Stimulated activated CD4-positive, alpha-beta T cell treated with anti-CD3 and anti-CD28 coated beads, Interleukin-2, amount 100 ng/mL, for 48 hours (primary cell): ENCODE measurements around the gene HIBADH.

Experiments used
- DNase-seq, 2 donors: peaks; one replicate each; pipeline ENCODE4 v3.0.0-alpha.2; 2020

Gene HIBADH

DNA sequence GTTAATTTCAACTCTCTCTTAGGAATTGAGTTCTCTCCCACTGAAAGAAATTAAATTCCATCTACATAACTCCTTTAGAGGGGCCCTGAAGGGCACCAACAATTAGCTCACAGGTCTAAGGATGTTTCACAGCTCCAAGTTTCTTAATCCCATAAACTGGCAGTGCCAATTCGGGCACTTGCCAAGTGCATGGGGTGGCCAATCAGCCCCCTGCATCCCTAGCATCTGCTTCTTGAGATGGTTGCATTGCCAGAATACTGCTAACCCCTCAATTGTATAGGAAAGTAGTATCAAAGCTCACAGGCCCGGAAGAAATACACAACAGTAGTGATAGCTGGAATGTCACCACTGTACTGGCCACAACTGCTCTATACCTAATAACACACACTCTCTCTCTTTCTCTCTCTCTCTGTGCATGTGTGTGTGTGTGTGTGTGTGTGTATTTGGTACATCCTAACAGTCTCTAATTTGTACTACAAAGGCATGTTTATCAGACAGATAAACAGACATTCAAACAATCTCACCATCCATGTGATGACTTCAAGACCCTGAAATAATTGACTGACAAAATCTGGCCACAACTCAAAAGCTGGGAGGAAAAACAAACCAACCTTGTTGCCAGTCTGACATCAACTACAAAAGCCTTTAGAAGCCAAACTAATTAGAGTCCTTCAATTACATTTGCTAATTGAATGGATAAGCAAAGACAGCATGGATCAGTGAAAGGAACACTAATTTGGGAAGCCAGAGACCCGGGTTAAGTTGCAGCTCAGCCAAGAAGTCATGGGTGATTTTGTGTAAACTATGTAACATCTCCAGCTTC lies 27.8 kb downstream of the HIBADH start:
- no peak for DNase-seq

DNA sequence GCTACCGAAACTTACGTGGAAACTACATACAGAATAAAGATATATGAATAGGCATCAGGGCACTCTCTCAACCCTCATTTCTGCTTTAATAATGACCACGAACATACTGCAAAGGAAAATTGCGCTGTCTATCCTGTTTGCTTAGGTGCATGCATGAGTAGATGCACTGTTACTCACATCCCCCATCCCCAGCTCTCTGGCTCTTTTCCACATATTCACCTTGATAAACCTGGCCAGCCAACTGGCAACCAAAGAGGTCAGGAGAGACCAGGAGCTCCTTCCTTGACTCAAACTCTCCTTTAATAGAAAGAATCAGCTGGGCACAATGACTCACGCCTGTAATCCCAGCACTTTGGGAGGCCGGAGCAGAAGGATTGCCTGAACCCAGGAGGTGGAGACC lies 29.6 kb downstream of the HIBADH start:
- no peak for DNase-seq

DNA sequence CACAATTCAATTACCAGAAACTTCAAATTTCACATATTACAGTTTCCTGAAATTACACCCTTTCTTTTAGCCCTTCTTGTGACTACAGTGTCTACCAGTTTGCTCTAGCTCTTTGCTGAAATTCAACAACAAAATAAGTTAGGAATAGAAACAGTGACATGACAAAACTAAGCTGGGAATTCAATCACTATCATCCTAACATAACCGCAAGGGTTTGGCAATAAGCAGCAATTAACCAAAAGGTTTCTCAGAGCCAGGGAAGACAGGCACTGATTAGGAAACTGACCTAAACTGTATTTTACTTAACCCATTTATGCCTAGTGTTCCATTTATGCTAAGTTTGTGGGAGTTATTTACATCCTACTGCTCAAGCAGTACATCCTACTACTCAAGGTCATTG lies 31.3 kb downstream of the HIBADH start:
- DNase-seq: no peak

DNA sequence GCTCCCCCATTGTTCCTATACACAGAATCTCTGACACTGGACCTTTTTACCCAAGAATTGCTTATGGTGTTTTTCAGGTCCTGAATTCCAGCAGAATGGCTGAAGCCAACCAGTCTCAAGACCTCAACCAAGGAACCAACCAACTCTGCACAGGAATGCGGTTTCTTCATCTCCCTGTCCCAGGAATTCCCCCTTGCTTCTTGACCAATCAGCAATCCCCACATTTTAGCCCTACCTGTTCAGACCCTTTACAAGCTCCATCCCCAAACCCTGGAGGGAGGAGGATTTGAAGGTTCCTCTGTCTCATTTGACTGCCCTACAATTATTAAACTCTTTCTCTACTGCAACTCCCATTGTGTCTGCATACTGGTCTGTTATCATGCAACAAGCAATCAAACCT lies 35.5 kb downstream of the HIBADH start:
- no peak for DNase-seq

DNA sequence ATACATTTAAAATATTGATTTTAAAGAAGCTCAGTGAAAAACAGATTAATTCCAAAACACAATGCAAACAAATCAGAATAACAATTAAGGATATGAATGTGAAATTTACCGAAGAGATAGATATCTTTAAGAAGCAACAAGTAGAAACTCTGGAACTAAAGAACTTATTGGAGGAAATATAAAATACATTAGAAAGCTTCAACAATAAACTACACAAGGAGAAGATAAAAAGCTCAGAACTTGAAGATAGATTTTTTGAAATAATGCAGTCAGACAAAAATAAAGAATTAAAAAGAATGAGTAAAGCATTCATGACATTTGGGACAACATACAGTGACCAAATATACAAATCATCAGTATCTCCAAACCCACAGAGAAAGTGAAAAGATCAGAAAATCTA lies 43.2 kb downstream of the HIBADH start:
- no peak for DNase-seq

DNA sequence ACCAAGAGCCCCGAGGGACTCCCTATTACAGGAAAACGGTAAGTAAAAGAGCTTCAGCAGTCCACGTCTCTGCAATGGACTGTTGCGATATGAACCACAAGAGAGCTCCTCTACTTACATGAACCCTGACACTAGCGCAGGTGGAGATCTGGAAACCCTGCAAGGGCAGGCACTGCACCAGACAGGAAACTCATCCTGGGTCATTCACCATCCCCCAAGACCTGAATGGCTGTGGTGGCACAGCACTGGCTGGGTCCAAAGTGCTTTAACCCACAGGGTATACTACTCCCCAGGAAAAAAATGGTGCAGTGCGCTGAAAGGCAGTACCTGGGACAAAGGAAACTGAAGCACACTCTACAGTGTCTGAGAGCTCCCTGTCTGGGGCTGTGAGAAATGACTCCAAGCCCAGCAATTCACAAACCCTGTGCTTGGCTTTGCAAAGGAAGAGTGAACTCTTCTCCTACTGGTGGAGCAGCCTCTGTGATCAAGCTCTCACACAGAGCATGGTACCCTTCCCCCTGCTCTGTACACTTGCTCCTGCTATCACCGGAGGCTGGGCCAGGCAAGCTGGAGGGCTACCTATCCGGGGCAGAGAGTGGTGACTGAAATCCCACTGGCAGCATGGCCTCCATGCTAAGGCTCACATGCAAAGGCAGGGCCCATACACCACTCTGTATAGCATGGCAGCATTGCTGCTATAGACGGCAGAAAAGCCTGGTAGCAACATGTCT lies 44.9 kb downstream of the HIBADH start:
- DNase-seq: no peak

DNA sequence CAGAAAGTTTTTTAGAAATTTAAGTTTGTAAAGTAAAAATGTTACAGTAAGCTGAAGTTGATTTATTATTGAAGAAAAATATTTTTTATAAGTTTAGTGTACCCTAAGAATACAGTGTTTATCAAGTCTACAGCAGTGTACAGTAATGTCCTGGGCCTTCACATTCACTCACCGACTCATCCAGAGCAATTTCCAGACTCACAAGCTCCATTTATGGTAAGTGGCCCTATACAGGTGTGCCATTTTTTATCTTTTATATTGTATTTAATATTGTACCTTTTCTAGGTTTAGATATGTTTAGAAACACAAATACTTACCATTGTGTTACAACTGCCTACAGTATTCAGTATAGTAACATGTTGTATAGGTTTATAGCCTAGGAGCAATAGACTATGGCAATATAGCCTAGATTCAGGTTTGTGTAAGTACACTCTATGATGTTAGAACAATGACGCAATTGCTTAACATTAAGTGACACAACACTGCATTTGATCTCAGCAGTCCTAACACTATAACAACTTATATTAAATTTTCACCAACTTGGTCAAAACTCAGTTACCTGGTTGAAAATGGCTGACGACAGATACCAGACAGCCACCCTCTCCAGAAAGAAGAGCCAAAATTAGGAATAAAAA lies 45.7 kb downstream of the HIBADH start:
- no peak for DNase-seq

DNA sequence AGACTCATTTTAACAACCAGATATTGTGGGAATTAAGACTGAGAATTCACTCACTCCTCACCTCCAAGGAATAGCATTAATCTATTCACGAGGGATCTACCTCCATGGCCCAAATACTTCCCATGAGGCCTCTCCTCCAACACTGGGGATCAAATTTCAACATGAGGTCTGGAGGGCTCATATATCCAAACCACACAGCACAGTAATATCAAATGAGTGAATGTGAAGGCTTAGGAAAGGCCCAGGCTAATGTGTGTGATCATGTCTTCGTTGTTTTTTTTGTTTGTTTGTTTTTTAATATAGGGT lies 46.5 kb downstream of the HIBADH start:
- DNase-seq: no peak

DNA sequence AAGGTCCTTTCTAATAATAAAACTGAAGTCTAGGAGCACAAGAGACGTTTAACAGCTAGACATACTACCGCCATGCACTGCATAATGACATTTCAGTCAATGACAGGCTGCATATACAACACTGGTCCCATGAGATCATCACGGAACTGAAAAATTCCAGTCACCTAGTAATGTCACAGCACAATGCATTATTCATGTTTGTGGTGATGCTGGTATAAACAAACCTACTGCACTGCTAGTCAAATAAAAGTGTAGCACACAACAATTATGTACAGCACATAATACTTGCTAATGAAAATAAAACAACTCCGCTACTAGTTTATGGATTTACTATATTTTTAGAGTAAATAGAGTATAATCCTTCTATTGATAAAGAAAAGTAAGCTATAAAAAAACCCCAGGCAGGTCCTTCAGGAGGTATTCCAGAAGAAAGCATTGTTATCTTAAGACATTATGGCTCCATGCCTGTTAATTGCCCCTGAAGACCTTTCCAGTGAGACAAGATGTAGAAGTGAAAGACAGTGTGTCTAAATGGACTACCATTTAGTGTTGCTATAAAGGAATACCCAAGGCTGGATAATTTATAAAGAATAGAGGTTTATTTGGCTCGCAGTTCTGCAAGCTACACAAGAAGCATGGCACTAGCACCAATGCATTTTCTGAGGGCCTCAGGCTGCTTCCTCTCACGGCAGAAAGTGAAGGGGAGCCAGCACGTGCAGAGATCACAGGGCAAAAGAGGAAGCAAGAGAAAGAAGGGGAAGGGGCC lies 47.1 kb downstream of the HIBADH start:
- no peak for DNase-seq

DNA sequence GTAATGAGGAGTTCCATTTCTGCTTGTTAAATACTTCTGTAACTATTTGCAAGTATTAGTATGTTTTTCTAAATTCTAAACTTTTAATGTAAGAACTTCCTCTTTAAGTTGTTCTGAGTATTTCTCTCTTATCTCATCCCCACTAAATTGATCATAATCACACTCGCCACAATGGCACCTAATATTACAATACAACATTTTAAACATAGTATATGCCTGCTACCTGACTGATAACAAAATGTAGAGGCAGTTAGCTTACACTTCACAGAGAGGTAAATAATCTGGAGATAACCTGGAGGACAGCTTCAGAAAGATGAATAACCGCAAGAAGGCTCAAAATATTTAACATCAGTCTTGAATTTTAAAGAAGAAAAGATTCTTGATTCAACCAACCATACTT lies 48.6 kb downstream of the HIBADH start:
- DNase-seq: no peak

DNA sequence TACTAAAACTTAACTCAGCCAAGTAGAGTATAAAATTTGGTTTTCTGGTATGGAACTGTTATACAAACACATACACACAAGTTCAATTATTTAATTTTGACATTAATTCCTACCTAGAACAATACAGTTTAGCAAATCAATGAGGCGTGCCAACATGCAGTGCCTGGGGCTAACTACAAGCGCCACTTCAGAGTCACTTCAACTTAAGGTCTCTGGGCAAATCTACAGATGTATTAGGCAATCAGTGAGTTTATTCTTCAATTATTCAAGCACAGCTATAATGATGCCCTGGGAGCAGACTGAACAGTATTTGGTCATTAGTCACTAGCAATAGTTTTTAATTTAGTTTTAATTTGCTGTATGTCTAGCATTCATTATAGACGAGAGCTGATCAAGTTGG lies 51.6 kb downstream of the HIBADH start:
- no peak for DNase-seq

DNA sequence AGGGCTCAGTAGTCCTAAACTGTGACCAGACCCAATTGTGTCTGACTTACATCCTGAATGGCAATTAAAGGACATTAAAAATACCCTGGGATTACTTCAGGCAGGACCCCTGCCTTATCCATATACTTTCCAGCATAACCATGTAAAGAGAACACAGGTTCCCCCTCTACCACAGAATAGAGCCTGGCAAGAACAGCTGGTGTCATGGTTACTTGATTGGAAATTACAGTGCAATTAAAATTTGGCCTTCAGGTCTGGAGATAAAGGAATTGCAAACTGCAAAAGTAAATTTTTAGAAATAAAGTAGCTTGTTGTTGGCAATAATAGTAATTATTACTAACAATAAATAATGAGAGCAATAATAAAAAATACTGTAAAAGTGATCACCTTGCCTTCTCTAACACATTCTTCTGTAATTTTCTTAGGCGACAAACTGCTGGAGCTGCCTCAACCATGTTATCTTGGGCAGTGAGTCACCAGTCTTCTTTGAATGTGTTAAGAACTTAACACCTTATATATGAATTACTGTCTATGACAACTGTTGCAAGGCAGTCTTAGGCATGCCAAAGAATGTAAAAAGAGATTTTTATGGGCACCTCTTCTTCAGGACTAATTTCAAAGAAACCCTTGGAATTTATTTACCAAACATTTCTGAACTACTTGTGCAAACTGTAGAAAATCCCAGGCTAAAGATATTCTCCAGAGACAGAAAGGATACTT lies 53.7 kb downstream of the HIBADH start:
- no peak for DNase-seq

DNA sequence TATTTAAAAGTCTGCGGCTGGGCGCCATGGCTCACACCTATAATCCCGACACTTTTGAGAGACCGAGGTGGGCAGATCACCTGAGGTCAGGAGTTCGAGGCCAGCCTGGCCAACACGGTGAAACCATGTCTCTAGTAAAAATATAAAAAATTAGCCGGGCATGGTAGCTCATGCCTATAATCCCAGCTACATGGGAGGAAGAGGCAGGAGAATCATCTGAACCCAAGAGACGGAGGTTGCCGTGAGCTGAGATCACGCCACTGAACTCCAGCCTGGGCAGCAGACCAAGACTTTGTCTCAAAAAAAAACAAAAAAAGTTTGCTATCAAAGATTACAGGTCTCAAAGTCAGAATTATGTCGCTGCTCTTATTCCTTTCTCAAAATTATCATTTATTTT lies 55.5 kb downstream of the HIBADH start:
- no peak for DNase-seq

DNA sequence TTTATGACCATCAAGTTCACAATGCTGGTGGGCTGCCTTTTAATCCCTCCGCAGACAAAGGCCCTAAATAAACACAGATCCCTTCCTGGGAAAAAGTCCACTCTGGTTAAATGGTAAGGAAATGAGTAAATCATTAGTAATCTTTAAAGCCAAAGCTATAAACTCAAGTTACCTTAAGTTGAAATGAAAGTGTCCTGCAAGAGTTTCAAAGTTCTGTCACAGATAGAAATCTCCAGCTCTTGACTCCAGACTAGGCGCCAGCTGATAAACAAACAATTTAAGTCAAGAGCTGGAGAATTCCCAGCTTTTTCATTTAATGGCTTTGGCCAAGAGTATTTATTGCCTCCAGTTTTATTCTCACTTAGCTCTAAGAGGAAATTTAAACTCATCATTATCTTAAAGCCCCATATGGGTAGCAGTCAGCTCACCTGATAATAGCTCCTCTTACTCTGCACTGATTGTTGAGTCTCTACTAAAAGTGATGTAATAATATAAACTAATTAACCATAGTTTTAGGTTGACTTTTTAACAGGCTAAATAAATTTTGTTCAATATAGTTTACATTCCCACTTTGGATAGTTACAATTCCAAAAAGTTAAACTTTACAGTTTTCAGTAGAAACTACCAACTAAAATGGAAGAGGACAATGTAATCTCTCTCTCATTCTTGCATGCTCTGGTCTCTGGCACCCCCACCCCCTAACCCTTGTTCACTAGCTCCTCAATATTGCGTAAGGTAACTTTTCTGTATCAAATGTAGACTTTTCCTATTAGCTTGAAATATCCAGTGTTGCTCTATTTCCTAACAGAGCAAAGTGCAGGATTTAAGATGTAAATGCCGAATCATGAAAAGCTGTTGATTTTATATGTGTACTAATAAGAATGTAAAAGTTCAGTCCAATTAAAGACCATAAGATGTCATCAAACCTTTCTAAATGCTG lies 56.1 kb downstream of the HIBADH start:
- no peak for DNase-seq

DNA sequence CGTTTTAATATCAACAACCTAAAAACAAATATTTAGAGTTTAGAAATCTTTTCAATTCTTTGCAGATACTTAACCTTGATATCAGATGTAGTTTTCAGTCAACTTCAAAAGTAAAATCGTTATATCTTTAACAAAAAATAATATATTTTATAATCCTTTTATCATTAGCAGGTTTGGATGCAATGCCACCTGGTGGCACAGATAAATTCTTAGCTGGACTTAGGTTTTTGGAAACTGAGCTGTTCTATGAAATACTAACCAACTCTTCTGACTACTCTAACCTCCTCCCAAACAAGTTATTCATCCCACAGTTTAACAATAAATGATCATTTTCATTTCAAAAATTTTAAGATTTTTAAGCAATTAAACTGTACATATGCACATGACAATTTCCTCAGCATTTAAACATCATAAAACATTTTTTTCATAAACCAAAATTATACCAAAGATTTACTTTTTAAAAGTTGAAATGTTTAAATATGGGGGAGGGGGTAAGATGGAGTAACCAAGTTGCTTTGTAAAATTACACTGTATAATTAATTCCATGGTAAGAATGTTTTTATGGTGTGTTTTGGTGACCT lies 56.9 kb downstream of the HIBADH start:
- no peak for DNase-seq

DNA sequence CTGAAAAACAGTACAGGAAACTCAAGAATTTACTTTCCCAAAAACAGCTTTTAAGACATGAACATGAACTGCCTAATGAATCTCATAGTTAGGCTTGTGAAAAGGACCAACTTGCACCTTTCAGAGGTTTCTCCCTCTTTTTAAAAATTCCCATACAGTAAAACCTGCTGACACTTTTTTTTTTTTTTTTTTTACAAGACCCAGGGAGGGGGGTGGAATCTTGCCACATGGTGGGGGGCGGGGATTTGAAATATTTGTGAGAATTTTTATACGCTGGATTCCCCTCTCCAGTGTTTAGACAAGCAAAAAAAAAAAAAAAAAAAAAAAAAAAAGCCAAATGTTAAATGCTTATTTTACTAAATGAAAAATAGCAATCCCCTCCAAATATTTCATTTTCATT lies 57.4 kb downstream of the HIBADH start:
- DNase-seq: no peak

DNA sequence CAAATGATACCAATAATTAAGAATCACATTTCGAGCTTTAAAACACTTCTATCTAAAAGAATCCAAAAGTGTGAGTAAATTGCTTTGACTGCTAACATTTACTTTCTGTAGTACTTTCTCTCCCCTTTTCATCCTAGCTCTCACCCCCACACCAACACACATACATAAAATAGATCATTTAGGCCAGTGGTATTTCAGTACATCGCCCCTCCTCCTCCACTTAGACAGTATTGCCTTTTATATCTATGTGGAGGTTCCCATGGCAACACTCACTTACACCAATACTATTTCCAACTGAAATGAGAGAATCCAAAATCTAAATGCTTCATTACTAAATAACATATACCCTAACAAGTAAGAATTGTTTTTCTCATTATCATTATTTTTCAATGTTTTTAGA lies 58.9 kb downstream of the HIBADH start:
- DNase-seq: no peak

DNA sequence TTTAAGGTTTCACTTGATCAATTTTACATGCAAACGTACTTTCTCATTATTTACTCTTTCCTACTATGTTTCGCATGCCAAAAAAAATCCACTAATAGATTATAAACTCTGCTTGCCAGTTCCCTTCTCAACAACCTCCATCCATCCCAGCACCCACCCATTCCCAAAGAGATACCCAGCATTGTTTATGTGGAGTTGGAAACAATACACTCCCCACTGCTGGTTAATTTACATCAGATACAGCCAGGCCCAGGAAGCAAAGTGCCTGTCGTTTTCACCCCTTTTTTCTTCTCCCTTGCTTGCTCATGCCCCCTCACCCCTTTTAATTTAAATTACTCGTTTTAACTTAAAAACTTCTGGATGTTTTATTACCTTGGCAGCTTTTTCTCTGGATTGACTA lies 59.9 kb downstream of the HIBADH start:
- no peak for DNase-seq

DNA sequence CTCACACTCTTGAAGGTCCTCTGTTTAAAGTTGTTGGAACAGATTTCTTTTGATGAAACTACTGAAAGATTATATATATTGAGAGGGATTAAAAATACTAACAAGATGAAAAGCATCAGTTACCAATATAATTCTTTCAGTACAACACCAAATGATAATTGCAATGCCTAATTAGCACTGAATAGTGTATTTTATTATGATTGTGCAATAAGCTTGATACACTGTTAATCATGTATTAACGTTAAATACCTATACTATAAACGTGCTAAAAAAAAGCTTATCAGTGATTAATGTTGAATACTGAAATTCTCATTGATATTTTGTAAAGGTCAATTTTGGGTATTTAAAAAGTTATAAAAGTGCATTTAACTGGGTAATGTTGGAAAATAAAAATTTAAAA lies 61.5 kb downstream of the HIBADH start:
- DNase-seq: no peak

DNA sequence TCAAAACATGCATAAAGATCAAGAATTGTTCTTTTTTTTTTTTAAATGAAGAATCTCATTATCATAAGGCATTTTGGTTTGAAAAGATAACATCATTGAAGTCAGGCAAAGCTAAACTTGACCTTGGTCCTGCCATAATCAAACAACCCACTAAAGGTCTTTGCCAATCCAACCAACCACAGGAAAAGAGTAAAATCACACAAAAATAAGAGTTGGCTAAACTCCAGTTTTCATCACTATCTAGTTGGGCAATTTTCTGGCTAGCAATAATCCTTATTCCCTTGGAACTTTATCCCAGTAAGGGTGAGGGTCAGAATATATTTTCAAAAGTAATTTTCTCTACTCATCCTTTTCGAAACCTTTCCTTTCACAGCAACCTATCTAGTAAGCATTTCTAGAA lies 62.4 kb downstream of the HIBADH start:
- no peak for DNase-seq

DNA sequence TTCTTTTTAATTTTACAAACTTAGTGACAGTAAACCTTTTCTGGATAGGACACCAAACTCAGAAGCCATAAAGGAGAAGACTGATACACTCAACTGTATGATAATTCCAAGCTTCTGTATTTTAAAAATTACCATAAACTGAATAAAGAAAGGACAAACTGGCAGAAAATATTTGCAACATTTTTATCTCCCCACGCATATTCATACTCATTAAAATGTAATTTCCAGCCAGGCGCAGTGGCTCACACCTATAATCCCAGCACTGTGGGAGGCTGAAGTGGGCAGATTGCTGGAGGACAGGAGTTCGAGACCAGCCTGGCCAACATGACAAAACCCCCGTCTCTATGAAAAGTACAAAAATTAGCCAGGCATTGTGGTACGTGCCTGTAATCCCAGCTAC lies 67.7 kb downstream of the HIBADH start:
- DNase-seq: no peak
